NCI-H748 (cell line): ENCODE measurements around the gene SYMPK.

Experiments used
- DNase-seq: peaks from one replicate; lab custom pipeline; 2025; ENCODE audit not compliant: unreplicated experiment; lab: John Stamatoyannopoulos, UW

The SYMPK gene

GRCh38 chr19:45768655-45768983 lies 94.3 kb downstream of the SYMPK start:
- DNase-seq: peak; percentile 65

GRCh38 chr19:45767881-45768654 lies 94.9 kb downstream of the SYMPK start:
- peak; percentile 79 for DNase-seq

GRCh38 chr19:45767410-45767880 lies 95.5 kb downstream of the SYMPK start:
- DNase-seq: peak; percentile 60

- no peak for DNase-seq
Observed at GRCh38 chr19:45766869-45767346, 96.0 kb downstream of the SYMPK start.

GRCh38 chr19:45766296-45766868 lies 96.6 kb downstream of the SYMPK start:
- no peak for DNase-seq

- no peak for DNase-seq
Observed at GRCh38 chr19:45765702-45766295, 97.1 kb downstream of the SYMPK start.
